CD14-positive monocyte (primary cell): ENCODE measurements around the gene MYO5C. TPM values are rescaled to one million over a fixed set of nuclear protein-coding genes. Genes with fewer than 3 reads are reported as not detected.

Experiments used
- DNase-seq, 3 donors: peaks; one replicate each; pipeline ENCODE4 v3.0.0-alpha.2; 2011 to 2022
- H2AFZ ChIP-seq: 2 replicates; pipeline ENCODE4 v1.6.0; 2012; ENCODE audit warnings: mild to moderate bottlenecking, low read depth, low read length, inconsistent platforms; ENCODE audit not compliant: insufficient read depth, poor library complexity, severe bottlenecking
- H3K27ac ChIP-seq, 2 donors: 1 replicate in 1 of 2; 2 replicates in 1 of 2; pipeline ENCODE4 v1.5.1; 2012 to 2013; ENCODE audit warnings: low read length in 2 of 2, control low read depth in 1 of 2, inconsistent platforms in 1 of 2, low read depth in 1 of 2, mild to moderate bottlenecking in 1 of 2
- H3K27me3 ChIP-seq, 2 donors: one replicate each; pipeline versions ENCODE4 v1.6.0 to v1.6.1; 2011 to 2013; ENCODE audit warnings: low read length in 2 of 2; ENCODE audit not compliant: control insufficient read depth in 2 of 2, insufficient read depth in 2 of 2
- H3K36me3 ChIP-seq, 2 donors: replicated peaks in 1 of 2; 1 replicate in 1 of 2; 2 replicates in 1 of 2; pipeline versions ENCODE4 v1.5.1 to v1.6.1; 2012 to 2013; ENCODE audit warnings: low read length in 2 of 2, control low read depth in 1 of 2, inconsistent platforms in 1 of 2, mild to moderate bottlenecking in 1 of 2; ENCODE audit not compliant: insufficient read depth in 2 of 2, control insufficient read depth in 1 of 2
- H3K4me1 ChIP-seq, 2 donors: 1 replicate in 1 of 2; 2 replicates in 1 of 2; pipeline versions ENCODE4 v1.5.1 to v1.6.1; 2012 to 2013; ENCODE audit warnings: low read length in 2 of 2, control low read depth in 1 of 2, inconsistent platforms in 1 of 2, mild to moderate bottlenecking in 1 of 2, moderate library complexity in 1 of 2; ENCODE audit not compliant: insufficient read depth in 2 of 2, control insufficient read depth in 1 of 2
- H3K4me2 ChIP-seq: replicated peaks from 2 replicates; pipeline ENCODE3; 2012; ENCODE audit warnings: low read length, moderate library complexity, mild to moderate bottlenecking; ENCODE audit not compliant: poor library complexity, severe bottlenecking; ENCODE audit errors: extremely low read depth
- H3K4me3 ChIP-seq, 3 experiments: fragments of 200-600 bp in 1 of 3; sonication (generic) in 1 of 3; replicated peaks in 1 of 3; 1 replicate in 2 of 3; 2 replicates in 1 of 3; pipeline ENCODE4 v1.5.1; 2011 to 2013; ENCODE audit warnings: low read length in 3 of 3, mild to moderate bottlenecking in 3 of 3, control low read depth in 2 of 3, low read depth in 2 of 3, inconsistent platforms in 1 of 3, moderate library complexity in 1 of 3
- H3K79me2 ChIP-seq: 2 replicates; pipeline ENCODE4 v1.6.0; 2012; ENCODE audit warnings: mild to moderate bottlenecking, control low read depth, inconsistent platforms, low read length, moderate library complexity; ENCODE audit not compliant: insufficient read depth
- H3K9ac ChIP-seq: 2 replicates; pipeline ENCODE4 v1.6.0; 2017; ENCODE audit warnings: low read length, mild to moderate bottlenecking; ENCODE audit not compliant: insufficient read depth, poor library complexity, severe bottlenecking
- H3K9me3 ChIP-seq, 2 donors: replicated peaks in 1 of 2; 1 replicate in 1 of 2; 2 replicates in 1 of 2; pipeline versions ENCODE4 v1.5.1 to v1.6.1; 2012 to 2013; ENCODE audit warnings: low read length in 2 of 2, control low read depth in 1 of 2; ENCODE audit not compliant: control insufficient read depth in 1 of 2, insufficient read depth in 1 of 2
- H4K20me1 ChIP-seq: 2 replicates; pipeline ENCODE4 v1.6.0; 2012; ENCODE audit warnings: mild to moderate bottlenecking, low read length, control low read depth, moderate library complexity; ENCODE audit not compliant: insufficient read depth
- H3K27ac Mint-ChIP-seq, 7 donors: one replicate each; pipeline ENCODE4 v1.8.0; 2020; ENCODE audit warnings: mild to moderate bottlenecking in 7 of 7, mixed read lengths in 7 of 7, moderate library complexity in 6 of 7, inconsistent platforms in 2 of 7
- H3K27me3 Mint-ChIP-seq, 3 donors: one replicate each; pipeline ENCODE4 v1.8.0; 2021 to 2022; ENCODE audit warnings: low read depth in 3 of 3, mild to moderate bottlenecking in 3 of 3, mixed read lengths in 3 of 3, moderate library complexity in 3 of 3, inconsistent platforms in 1 of 3
- H3K36me3 Mint-ChIP-seq, 2 donors: one replicate each; pipeline ENCODE4 v1.8.0; 2020; ENCODE audit warnings: mixed read lengths in 2 of 2, inconsistent platforms in 1 of 2, mild to moderate bottlenecking in 1 of 2
- H3K4me1 Mint-ChIP-seq: one replicate; pipeline ENCODE4 v1.8.0; 2020; ENCODE audit warnings: mild to moderate bottlenecking, mixed read lengths
- H3K4me3 Mint-ChIP-seq, 2 donors: one replicate each; pipeline ENCODE4 v1.8.0; 2020; ENCODE audit warnings: mild to moderate bottlenecking in 2 of 2, mixed read lengths in 2 of 2, moderate library complexity in 1 of 2
- H3K9me3 Mint-ChIP-seq, 7 donors: one replicate each; pipeline ENCODE4 v1.8.0; 2020 to 2022; ENCODE audit warnings: mixed read lengths in 7 of 7, mild to moderate bottlenecking in 6 of 7, moderate library complexity in 6 of 7, inconsistent platforms in 2 of 7
- WGBS: methylation state at CpG from one replicate; pipeline ENCODE4 v1.1.5; 2013; ENCODE audit warnings: missing lambda C conversion rate; ENCODE audit not compliant: insufficient coverage; 5-methylcytosine and 5-hydroxymethylcytosine counted together
- intact Hi-C, 2 donors: fragments of 100-400 bp; cut with micrococcal nuclease; formaldehyde crosslinking; loops; one replicate each; pipeline versions ENCODE4 v1.15.0 to v1.15.1; 2023
- polyA plus RNA-seq, 3 donors: library from polyadenylated mRNA; depleted of rRNA in 1 of 3; unstranded in 2 of 3; stranded (reverse) in 1 of 3; fragments of 300-500 nt in 2 of 3; fragments of >200 nt in 1 of 3; fragmentation: Illumina TruSeq in 2 of 3; gene quantifications; 1 replicate in 2 of 3; 2 replicates in 1 of 3; pipeline ENCODE4 v1.2.3, GENCODE V29; 2012 to 2021
- TF ChIP-seq, protein P1 (sequence below): fragments of 200-600 bp; IDR thresholded peaks from one replicate; pipeline ENCODE4 v1.8.0; 2022; ENCODE audit warnings: antibody characterized with exemption, mild to moderate bottlenecking

Gene MYO5C
- polyA plus RNA-seq, 3 donors, result 0.20 TPM; not detected in 2

DNA sequence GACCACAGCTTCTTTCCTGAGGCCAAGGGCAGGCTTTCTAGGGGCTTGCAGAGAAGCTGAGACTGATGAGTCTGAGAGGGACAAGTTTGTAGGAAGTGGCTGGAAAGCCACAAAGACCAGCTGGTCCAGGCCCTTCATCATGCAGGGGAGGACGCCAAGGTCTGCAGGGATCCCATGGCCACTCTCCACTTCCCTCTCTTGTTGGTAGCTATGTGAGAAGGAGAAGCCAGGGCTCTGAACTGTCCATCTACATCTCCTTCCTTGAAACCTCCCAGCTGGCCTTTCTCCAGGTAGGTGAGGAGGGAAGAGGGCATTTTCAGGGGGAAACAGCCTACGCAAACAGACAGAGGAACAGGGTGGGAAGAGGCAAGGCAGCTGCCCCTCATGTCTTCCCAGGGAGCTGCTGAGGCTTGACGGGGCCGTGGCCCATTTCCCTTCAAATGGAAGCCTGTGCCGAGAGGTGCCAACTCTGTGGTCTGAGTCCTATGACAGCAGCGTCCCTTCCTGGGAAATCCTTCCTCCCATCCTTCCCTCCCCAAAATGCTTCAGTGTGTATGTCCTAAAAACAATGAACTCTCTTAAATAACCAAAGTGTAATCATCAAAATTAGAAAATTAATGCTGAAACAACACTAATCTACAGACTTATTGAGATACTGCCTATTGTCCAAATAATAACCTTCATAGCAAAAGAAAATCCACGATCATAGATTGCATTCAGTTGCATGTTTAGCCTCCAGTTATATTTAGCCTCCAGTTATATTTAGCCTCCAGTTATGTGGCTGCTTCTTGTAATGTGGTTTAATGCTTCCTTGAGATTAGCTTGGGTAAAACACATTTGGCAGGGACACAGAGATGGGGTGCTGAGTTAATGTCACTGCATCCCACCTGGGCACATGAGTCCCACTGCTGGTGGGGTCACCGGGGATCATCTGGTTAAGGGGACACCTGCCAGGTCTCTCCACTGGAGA is 140.4 kb downstream of the MYO5C start:
- H3K9me3 Mint-ChIP-seq, result peaks cover 0 to 2% (median 0%) of the 10 kb centered on the region in 7 donors
- Histone ChIP-seq H3K79me2 (no peaks in the 10 kb centered on the region), H3K4me3 (no peak overlapping the region), H3K27me3 (no peaks in the 10 kb centered on the region), H2AFZ (no peak overlapping the region), H4K20me1 (no peaks in the 10 kb centered on the region), H3K36me3 (no peaks in the 10 kb centered on the region), H3K4me2 (no peak overlapping the region), H3K4me1 (no peaks in the 10 kb centered on the region), H3K9me3 (no peaks in the 10 kb centered on the region), H3K9ac (no peak overlapping the region), H3K27ac (no peak overlapping the region)
- DNase-seq, result no peak
- WGBS, result 50% methylated on average over 3 of the region's 8 CpGs
- H3K36me3 Mint-ChIP-seq, result peaks cover 4% of the 10 kb centered on the region in 2 donors
- peaks cover 0 to 3% (median 1%) of the 10 kb centered on the region in 3 donors for H3K27me3 Mint-ChIP-seq
- TF ChIP-seq, protein P1, sequence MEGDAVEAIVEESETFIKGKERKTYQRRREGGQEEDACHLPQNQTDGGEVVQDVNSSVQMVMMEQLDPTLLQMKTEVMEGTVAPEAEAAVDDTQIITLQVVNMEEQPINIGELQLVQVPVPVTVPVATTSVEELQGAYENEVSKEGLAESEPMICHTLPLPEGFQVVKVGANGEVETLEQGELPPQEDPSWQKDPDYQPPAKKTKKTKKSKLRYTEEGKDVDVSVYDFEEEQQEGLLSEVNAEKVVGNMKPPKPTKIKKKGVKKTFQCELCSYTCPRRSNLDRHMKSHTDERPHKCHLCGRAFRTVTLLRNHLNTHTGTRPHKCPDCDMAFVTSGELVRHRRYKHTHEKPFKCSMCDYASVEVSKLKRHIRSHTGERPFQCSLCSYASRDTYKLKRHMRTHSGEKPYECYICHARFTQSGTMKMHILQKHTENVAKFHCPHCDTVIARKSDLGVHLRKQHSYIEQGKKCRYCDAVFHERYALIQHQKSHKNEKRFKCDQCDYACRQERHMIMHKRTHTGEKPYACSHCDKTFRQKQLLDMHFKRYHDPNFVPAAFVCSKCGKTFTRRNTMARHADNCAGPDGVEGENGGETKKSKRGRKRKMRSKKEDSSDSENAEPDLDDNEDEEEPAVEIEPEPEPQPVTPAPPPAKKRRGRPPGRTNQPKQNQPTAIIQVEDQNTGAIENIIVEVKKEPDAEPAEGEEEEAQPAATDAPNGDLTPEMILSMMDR, result no peak
- H3K27ac Mint-ChIP-seq, result no peak overlapping the region
- H3K4me1 Mint-ChIP-seq, result peaks cover 7% of the 10 kb centered on the region
- intact Hi-C loops, result no loop called here
- no peak overlapping the region for H3K4me3 Mint-ChIP-seq

DNA sequence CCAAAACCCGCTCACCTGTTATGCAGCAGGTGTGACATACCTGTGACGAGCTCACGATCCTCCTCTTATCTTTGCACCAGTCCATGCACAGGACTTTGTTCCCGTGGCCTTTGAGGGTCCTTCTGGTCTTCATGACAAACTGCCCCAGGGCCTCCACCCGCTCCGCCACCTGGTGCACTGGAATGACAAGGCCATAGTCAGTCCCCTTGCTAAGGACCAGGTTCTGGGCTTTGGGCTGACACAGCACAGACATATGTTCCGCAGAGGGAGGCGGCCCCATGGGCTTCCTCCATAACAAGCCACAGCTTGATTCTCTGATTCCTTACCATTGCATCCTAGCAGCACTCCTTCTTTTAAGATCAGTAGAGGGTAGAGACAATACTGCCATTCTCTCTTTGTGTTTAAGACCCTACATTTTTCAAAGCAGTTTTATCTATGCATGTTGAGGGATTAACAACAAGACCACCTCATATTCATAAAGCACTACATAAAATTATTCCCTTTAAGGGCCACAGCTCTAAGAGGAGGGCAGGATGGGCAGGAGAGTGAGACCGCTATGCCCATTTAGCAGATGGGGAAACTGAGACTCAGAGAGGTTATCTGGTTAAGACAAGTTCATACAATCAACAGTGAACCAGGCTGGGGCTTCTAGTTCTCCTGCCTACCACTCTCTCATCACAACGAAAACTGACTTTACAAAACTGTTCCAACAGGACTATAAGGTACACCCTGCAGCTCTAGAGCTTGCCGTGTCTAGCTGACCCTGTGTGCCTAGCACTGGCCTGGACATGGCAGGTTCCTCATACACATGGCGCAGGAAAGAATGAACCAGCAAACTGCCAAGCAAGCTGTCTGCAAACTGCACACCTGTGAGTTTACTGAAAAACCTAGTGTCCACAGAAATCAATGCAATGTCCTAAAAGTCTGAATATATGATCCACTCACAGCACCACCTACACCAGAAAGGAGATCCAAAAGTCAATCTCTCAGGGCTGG is 141.4 kb downstream of the MYO5C start:
- Mint-ChIP-seq H3K4me3 (no peak overlapping the region), H3K27me3 (peaks cover 0 to 3% (median 1%) of the 10 kb centered on the region in 3 donors), H3K27ac (no peak overlapping the region), H3K36me3 (peaks cover 4% of the 10 kb centered on the region in 2 donors), H3K9me3 (no peaks in the 10 kb centered on the region), H3K4me1 (peaks cover 7% of the 10 kb centered on the region)
- no peaks in the 10 kb centered on the region for H3K36me3 ChIP-seq
- TF ChIP-seq, protein P1, result no peak
- no peak for DNase-seq
- no peaks in the 10 kb centered on the region for H3K4me1 ChIP-seq
- no peaks in the 10 kb centered on the region for H3K9me3 ChIP-seq
- intact Hi-C loops, result no loop called here
- H3K27me3 ChIP-seq, result no peaks in the 10 kb centered on the region
- 91% methylated on average over 8 of the region's 12 CpGs for WGBS
- H3K4me2 ChIP-seq, result no peak overlapping the region
- no peaks in the 10 kb centered on the region for H4K20me1 ChIP-seq
- no peak overlapping the region for H3K27ac ChIP-seq
- H3K4me3 ChIP-seq, result no peak overlapping the region
- no peak overlapping the region for H3K9ac ChIP-seq
- no peaks in the 10 kb centered on the region for H3K79me2 ChIP-seq
- no peak overlapping the region for H2AFZ ChIP-seq
